SK-N-SH (cell line): ENCODE results near the gene ETV3.

Source experiments
- CTCF ChIP-seq: fragments of 200-600 bp; sonication (generic); IDR thresholded peaks from 2 replicates; pipeline ENCODE4 v1.6.1; 2017; ENCODE audit warnings: antibody characterized with exemption, mild to moderate bottlenecking, moderate library complexity
- EP300 ChIP-seq, 2 experiments: IDR thresholded peaks; 2 replicates each; pipeline versions ENCODE4 v1.4.0 to v1.6.1; 2012; ENCODE audit warnings: borderline replicate concordance in 1 of 2, low read depth in 1 of 2, low read length in 1 of 2
- FOXM1 ChIP-seq: IDR thresholded peaks from 2 replicates; pipeline ENCODE4 v1.4.0; 2012; ENCODE audit warnings: low read depth, mild to moderate bottlenecking
- MXI1 ChIP-seq: IDR thresholded peaks from 2 replicates; pipeline ENCODE4 v1.6.1; 2012; ENCODE audit warnings: mild to moderate bottlenecking, low read depth, low read length, improper control_type of control experiment
- POLR2AphosphoS5 ChIP-seq: IDR thresholded peaks from 2 replicates; pipeline ENCODE4 v1.6.1; 2012; ENCODE audit warnings: low read depth, low read length
- YY1 ChIP-seq: IDR thresholded peaks from 2 replicates; pipeline ENCODE4 v1.4.0; 2012; ENCODE audit warnings: low read depth, mild to moderate bottlenecking

GRCh38 chr1:157097692-157098091 lies 40.5 kb downstream of the ETV3 start:
- TF ChIP-seq CTCF (no peak), MXI1 (no peak), FOXM1 (no peak), POLR2AphosphoS5 (no peak), YY1 (no peak), EP300 (IDR thresholded peaks at IDR 0.05; ENCODE audit: borderline replicate concordance in 1 of 2, low read depth in 1 of 2, low read length in 1 of 2) (no peak)
